ENCODE data around the gene BABAM2. TPM values are rescaled to one million over a fixed set of nuclear protein-coding genes. Genes with fewer than 3 reads are reported as not detected.

The BABAM2 gene
- total RNA-seq, 6 experiments from 2014 or later: 17.1 to 39.4 (median 25.5) TPM

GRCh38 chr2:27887111-27887510 is 3.4 kb upstream of the BABAM2 start:
- no peaks in the 10 kb centered on the region for H3K36me3 ChIP-seq
- H3K4me3 ChIP-seq: no peak overlapping the region
- H3K27ac ChIP-seq: no peak overlapping the region
- no peaks in the 10 kb centered on the region for H3K9me3 ChIP-seq
- DNase-seq (no peak), ATAC-seq (no peak)
- intact Hi-C loops (cut with DNase I): loop anchor here in 1 of 2 donors (10.0 kb wide), 1 partner anchor 102 kb away; no protein-coding TSS in a partner anchor
- no peaks in the 10 kb centered on the region for H3K27me3 ChIP-seq
- TF ChIP-seq POLR2A (IDR thresholded peaks at IDR 0.05): no peak
- no peak for TF ChIP-seq CTCF (IDR thresholded peaks at IDR 0.05)
- 86% methylated on average over 2 of the region's 2 CpGs for WGBS (ENCODE audit: insufficient coverage, low coverage, low lambda C conversion rate, missing lambda C conversion rate)
- H3K4me1 ChIP-seq: peaks cover 0 to 13% (median 4%) of the 10 kb centered on the region in 4 donors

GRCh38 chr2:27887830-27888229 is 2.7 kb upstream of the BABAM2 start:
- no peak for ATAC-seq
- H3K4me3 ChIP-seq: no peak overlapping the region
- H3K36me3 ChIP-seq: no peaks in the 10 kb centered on the region
- H3K9me3 ChIP-seq: no peaks in the 10 kb centered on the region
- no peak for DNase-seq
- no peak overlapping the region for H3K27ac ChIP-seq
- no peak for TF ChIP-seq CTCF (IDR thresholded peaks at IDR 0.05)
- no peak for TF ChIP-seq POLR2A (IDR thresholded peaks at IDR 0.05)
- intact Hi-C loops (cut with DNase I): loop anchor here in 1 of 2 donors (10.0 kb wide), 1 partner anchor 103 kb away; no protein-coding TSS in a partner anchor
- no peaks in the 10 kb centered on the region for H3K27me3 ChIP-seq
- H3K4me1 ChIP-seq: peaks cover 0 to 13% (median 4%) of the 10 kb centered on the region in 4 donors
- WGBS (ENCODE audit: insufficient coverage, low coverage, low lambda C conversion rate, missing lambda C conversion rate): 69% methylated on average over 3 of the region's 3 CpGs

GRCh38 chr2:27888790-27889189 is 1.7 kb upstream of the BABAM2 start:
- Histone ChIP-seq H3K4me1 (peaks cover 0 to 13% (median 4%) of the 10 kb centered on the region in 4 donors), H3K27me3 (no peaks in the 10 kb centered on the region), H3K9me3 (no peaks in the 10 kb centered on the region), H3K4me3 (no peak overlapping the region), H3K36me3 (no peaks in the 10 kb centered on the region), H3K27ac (peak overlapping the region in 1 of 3 donors; percentile 98)
- intact Hi-C loops (cut with DNase I): loop anchor here in 1 of 2 donors (10.0 kb wide), 1 partner anchor 104 kb away; no protein-coding TSS in a partner anchor
- TF ChIP-seq POLR2A (IDR thresholded peaks at IDR 0.05) (no peak), CTCF (IDR thresholded peaks at IDR 0.05) (no peak)
- ATAC-seq (no peak), DNase-seq (no peak)
- WGBS (ENCODE audit: insufficient coverage, low coverage, low lambda C conversion rate, missing lambda C conversion rate): 50% methylated on average over 3 of the region's 3 CpGs

- peak in 2 of 3 donors; percentile 39 to 56 for DNase-seq
- peak; percentile 2 to 21 (median 13) for ATAC-seq
- H3K9me3 ChIP-seq: no peaks in the 10 kb centered on the region
- peak overlapping the region; percentile 96 to 98 (median 97) for H3K27ac ChIP-seq
- peaks cover 0 to 13% (median 4%) of the 10 kb centered on the region in 4 donors for H3K4me1 ChIP-seq
- H3K36me3 ChIP-seq: peaks cover 0 to 1% (median 0%) of the 10 kb centered on the region in 4 donors
- TF ChIP-seq POLR2A (IDR thresholded peaks at IDR 0.05) (no peak), CTCF (IDR thresholded peaks at IDR 0.05) (no peak)
- WGBS (ENCODE audit: insufficient coverage, low coverage, low lambda C conversion rate, missing lambda C conversion rate): 3% methylated on average over 9 of the region's 10 CpGs
- peak overlapping the region; percentile 71 to 84 (median 83) for H3K4me3 ChIP-seq
- intact Hi-C loops (cut with DNase I): loop anchor here in 1 of 2 donors (10.0 kb wide), 1 partner anchor 105 kb away; no protein-coding TSS in a partner anchor
- H3K27me3 ChIP-seq: no peaks in the 10 kb centered on the region
Measured at GRCh38 chr2:27889774-27890145, 769 bp upstream of the BABAM2 start.

All from right lobe of liver (tissue), 6 donors.